GM18870 (cell line): ENCODE results near the gene BCAP31.
"Not testable (repeated sequence)": the region's sequence is repeated elsewhere in the genome, so short reads cannot be mapped to it uniquely, and the experiment has no call there.

Experiments used
- ATAC-seq: cut with Tn5 transposase; IDR thresholded peaks from one replicate; pipeline ENCODE4 v1.9.1; 2021; ENCODE audit warnings: moderate library complexity; ENCODE audit not compliant: unreplicated experiment

Gene BCAP31

GRCh38 chrX:153684467-153685155 lies 39.6 kb downstream of the BCAP31 start:
- ATAC-seq: no peak

GRCh38 chrX:153683486-153683885 lies 40.7 kb downstream of the BCAP31 start:
- ATAC-seq: not testable (repeated sequence)

GRCh38 chrX:153681175-153681574 lies 43.0 kb downstream of the BCAP31 start:
- ATAC-seq: no peak

GRCh38 chrX:153674219-153674851 lies 49.9 kb downstream of the BCAP31 start:
- no peak for ATAC-seq

GRCh38 chrX:153673428-153674218 lies 50.6 kb downstream of the BCAP31 start, which contains the start of gene PNCK:
TSS of gene PNCK (minus strand) at chrX:153673813. CDS start at chrX:153673076, 737 bp downstream.
- ATAC-seq: no peak

- no peak for ATAC-seq
Observed at GRCh38 chrX:153672531-153673427, 51.4 kb downstream of the BCAP31 start.

- ATAC-seq: no peak
Observed at GRCh38 chrX:153671589-153672530, 52.3 kb downstream of the BCAP31 start.

- ATAC-seq: no peak
Observed at GRCh38 chrX:153670748-153671588, 53.2 kb downstream of the BCAP31 start.

- ATAC-seq: no peak
Observed at GRCh38 chrX:153669901-153670731, 54.1 kb downstream of the BCAP31 start.

GRCh38 chrX:153669174-153669890 lies 54.9 kb downstream of the BCAP31 start:
- no peak for ATAC-seq

- ATAC-seq: no peak
Observed at GRCh38 chrX:153668423-153669173, 55.6 kb downstream of the BCAP31 start.

GRCh38 chrX:153667956-153668396 lies 56.2 kb downstream of the BCAP31 start:
- no peak for ATAC-seq

GRCh38 chrX:153667281-153667955 lies 56.8 kb downstream of the BCAP31 start:
- ATAC-seq: no peak

- ATAC-seq: no peak
Observed at GRCh38 chrX:153665726-153666306, 58.4 kb downstream of the BCAP31 start.

- ATAC-seq: no peak
Observed at GRCh38 chrX:153662266-153662665, 61.9 kb downstream of the BCAP31 start.
